Sigmoid colon (tissue), 7 donors: ENCODE results near the gene EFNA2. TPM values are rescaled to one million over a fixed set of nuclear protein-coding genes. Genes with fewer than 3 reads are reported as not detected.

Experiments
- DNase-seq: peaks from one replicate; pipeline ENCODE4 v3.0.0-alpha.2; 2019
- H3K27ac ChIP-seq, 4 donors: fragments of 200-600 bp; sonication (generic); one replicate each; pipeline ENCODE4 v1.5.1; 2016 to 2019; ENCODE audit warnings: mild to moderate bottlenecking in 1 of 4
- H3K27me3 ChIP-seq, 3 donors: fragments of 200-600 bp; sonication (generic); one replicate each; pipeline ENCODE4 v1.5.1; 2019; ENCODE audit warnings: mild to moderate bottlenecking in 1 of 3
- H3K36me3 ChIP-seq, 4 donors: fragments of 200-600 bp; sonication (generic); one replicate each; pipeline ENCODE4 v1.5.1; 2016 to 2019
- H3K4me1 ChIP-seq, 4 donors: fragments of 200-600 bp; sonication (generic); one replicate each; pipeline ENCODE4 v1.5.1; 2017 to 2019
- H3K4me3 ChIP-seq, 4 donors: fragments of 200-600 bp; sonication (generic); one replicate each; pipeline ENCODE4 v1.5.1; 2017 to 2019; ENCODE audit warnings: mild to moderate bottlenecking in 2 of 4, moderate library complexity in 1 of 4
- H3K9me3 ChIP-seq, 4 donors: fragments of 200-600 bp in 3 of 4; sonication (generic) in 3 of 4; one replicate each; pipeline versions ENCODE4 v1.5.1 to v1.6.1; 2013 to 2019
- EP300 ChIP-seq, 4 donors: sonication (generic); formaldehyde crosslinking; IDR thresholded peaks; one replicate each; pipeline ENCODE4 v1.6.1; 2017; ENCODE audit warnings: antibody characterized with exemption in 4 of 4
- POLR2A ChIP-seq, 2 donors: fragments of 450-650 bp; IDR thresholded peaks; one replicate each; pipeline ENCODE4 v1.6.1; 2016; ENCODE audit warnings: antibody characterized with exemption in 2 of 2, mild to moderate bottlenecking in 2 of 2, moderate library complexity in 2 of 2
- POLR2AphosphoS5 ChIP-seq, 4 donors: sonication (generic); formaldehyde crosslinking; IDR thresholded peaks; one replicate each; pipeline ENCODE4 v1.6.1; 2017; ENCODE audit warnings: antibody characterized with exemption in 4 of 4
- WGBS, 2 donors: extraction: QIAGEN DNeasy Blood & Tissue Kit; methylation state at CpG; one replicate each; pipeline ENCODE4 v1.1.7; 2013; 5-methylcytosine and 5-hydroxymethylcytosine counted together
- intact Hi-C: fragments of 100-400 bp; cut with DNase I; formaldehyde crosslinking; loops from one replicate; pipeline ENCODE4 v1.15.1; 2023
- polyA plus RNA-seq, 3 donors: library from polyadenylated mRNA; stranded (reverse); fragments of 200-250 nt; gene quantifications; one replicate each; pipeline ENCODE4 v1.2.3, GENCODE V29; 2013
- total RNA-seq, 4 donors: library from RNA; depleted of rRNA; stranded (reverse); fragments of >200 nt; gene quantifications; one replicate each; pipeline ENCODE4 v1.1.0, GENCODE V29; 2016
- TF ChIP-seq, protein P1 (sequence below), 4 experiments: fragments of 450-650 bp in 3 of 4; fragments of 200-600 bp in 1 of 4; IDR thresholded peaks; one replicate each; pipeline ENCODE4 v1.5.1; 2016 to 2019; ENCODE audit warnings: antibody characterized with exemption in 4 of 4, mild to moderate bottlenecking in 3 of 4, moderate library complexity in 2 of 4
- donor health status: healthy with polysubstance abuse.
- donor health status: Bipolar disorder and iron deficiency.
- donor health status: healthy.

Gene EFNA2
- total and polyA plus RNA-seq, 7 donors = 23.4 to 40.6 (median 25.2) TPM; not detected in 4

DNA sequence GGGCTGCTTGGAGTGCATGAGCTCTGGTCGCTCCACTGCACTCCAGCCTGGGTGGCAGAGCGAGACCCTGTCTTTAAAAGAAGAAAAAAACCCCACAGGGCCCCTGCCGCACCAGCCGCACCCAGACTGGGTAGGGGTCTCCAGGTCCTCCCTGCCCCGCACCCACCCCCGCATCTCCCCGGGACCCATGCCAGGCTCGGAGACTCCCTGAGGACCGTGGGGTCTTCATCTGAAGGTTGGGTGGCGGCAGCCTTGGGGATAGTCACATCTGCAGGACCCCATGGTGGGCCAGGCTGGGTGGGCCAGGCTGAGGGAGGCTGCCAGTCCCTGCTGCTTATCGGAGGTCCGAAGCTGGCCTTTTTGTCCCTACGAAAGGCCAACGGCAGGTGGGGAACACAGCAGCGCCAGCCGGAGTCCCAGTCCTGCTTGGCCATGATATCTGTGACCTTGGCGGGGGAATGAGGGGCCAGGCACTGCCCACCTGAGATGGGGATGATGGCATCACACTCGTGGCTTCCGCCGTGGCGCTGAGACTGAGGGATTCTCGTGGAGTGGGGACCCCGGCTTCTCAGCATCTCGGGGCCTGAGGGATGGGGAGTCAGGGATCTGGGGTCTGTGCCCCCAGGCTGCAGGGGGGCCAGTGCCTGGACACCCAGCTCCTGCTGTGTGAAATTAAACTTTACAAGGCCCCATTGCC lies 11.1 kb downstream of the EFNA2 start:
- Histone ChIP-seq H3K4me3 (no peak overlapping the region), H3K9me3 (no peaks in the 10 kb centered on the region), H3K36me3 (no peaks in the 10 kb centered on the region), H3K4me1 (peaks cover 0 to 11% (median 8%) of the 10 kb centered on the region in 4 donors), H3K27me3 (peaks cover 9 to 48% (median 42%) of the 10 kb centered on the region in 3 donors), H3K27ac (no peak overlapping the region)
- intact Hi-C loops = no loop called here
- 91 to 92% methylated on average over 24 of the region's 24 CpGs for WGBS, 2 donors
- no peak for DNase-seq
- TF ChIP-seq POLR2AphosphoS5 (IDR thresholded peaks at IDR 0.05) (no peak), EP300 (IDR thresholded peaks at IDR 0.05) (no peak), POLR2A (IDR thresholded peaks at IDR 0.05) (no peak)
- TF ChIP-seq, protein P1, sequence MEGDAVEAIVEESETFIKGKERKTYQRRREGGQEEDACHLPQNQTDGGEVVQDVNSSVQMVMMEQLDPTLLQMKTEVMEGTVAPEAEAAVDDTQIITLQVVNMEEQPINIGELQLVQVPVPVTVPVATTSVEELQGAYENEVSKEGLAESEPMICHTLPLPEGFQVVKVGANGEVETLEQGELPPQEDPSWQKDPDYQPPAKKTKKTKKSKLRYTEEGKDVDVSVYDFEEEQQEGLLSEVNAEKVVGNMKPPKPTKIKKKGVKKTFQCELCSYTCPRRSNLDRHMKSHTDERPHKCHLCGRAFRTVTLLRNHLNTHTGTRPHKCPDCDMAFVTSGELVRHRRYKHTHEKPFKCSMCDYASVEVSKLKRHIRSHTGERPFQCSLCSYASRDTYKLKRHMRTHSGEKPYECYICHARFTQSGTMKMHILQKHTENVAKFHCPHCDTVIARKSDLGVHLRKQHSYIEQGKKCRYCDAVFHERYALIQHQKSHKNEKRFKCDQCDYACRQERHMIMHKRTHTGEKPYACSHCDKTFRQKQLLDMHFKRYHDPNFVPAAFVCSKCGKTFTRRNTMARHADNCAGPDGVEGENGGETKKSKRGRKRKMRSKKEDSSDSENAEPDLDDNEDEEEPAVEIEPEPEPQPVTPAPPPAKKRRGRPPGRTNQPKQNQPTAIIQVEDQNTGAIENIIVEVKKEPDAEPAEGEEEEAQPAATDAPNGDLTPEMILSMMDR (IDR thresholded peaks at IDR 0.05) = no peak

DNA sequence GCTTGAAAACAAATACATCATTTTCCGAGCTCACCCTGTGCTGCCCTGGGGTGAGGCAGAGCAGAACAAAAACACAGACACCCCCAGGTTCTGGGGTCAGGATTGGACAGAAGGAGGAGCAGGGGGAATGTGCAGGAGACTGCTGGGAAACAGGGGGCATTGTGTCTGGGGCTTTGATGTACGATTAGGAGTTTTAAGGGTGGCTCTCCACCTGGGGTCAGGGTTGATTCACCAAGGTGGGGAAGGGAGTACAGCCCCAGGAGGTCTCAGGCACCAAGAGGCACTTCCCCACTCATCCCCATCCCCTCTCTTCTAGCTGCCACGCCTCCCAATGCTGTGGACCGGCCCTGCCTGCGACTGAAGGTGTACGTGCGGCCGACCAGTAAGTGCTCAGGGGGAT lies 12.6 kb downstream of the EFNA2 start:
- 86 to 90% methylated on average over 8 of the region's 8 CpGs for WGBS, 2 donors
- Histone ChIP-seq H3K4me1 (peaks cover 0 to 11% (median 8%) of the 10 kb centered on the region in 4 donors), H3K4me3 (no peak overlapping the region), H3K36me3 (no peaks in the 10 kb centered on the region), H3K9me3 (no peaks in the 10 kb centered on the region), H3K27me3 (peaks cover 9 to 33% (median 27%) of the 10 kb centered on the region in 3 donors), H3K27ac (no peak overlapping the region)
- no peak for DNase-seq
- TF ChIP-seq, protein P1 (IDR thresholded peaks at IDR 0.05) = no peak
- TF ChIP-seq POLR2AphosphoS5 (IDR thresholded peaks at IDR 0.05) (no peak), EP300 (IDR thresholded peaks at IDR 0.05) (no peak), POLR2A (IDR thresholded peaks at IDR 0.05) (no peak)
- intact Hi-C loops = no loop called here

DNA sequence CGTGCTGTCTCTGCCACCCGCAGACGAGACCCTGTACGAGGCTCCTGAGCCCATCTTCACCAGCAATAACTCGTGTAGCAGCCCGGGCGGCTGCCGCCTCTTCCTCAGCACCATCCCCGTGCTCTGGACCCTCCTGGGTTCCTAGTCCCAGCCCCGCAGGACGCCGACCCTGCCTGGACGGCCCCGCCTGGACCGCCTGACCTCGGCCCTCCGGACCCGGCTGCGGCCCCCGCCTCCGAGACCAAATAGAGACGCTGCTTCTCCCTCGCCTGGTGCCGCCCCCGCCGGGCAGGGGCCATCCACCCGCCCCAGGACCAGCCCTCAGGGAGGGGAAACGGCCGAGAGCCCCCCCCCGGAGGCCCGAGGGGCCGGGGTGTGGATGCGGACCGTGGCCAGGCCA lies 14.1 kb downstream of the EFNA2 start:
- peaks cover 0 to 11% (median 8%) of the 10 kb centered on the region in 4 donors for H3K4me1 ChIP-seq
- no peak overlapping the region for H3K4me3 ChIP-seq
- no peaks in the 10 kb centered on the region for H3K36me3 ChIP-seq
- TF ChIP-seq, protein P1 (IDR thresholded peaks at IDR 0.05) = no peak
- no peak for TF ChIP-seq POLR2AphosphoS5 (IDR thresholded peaks at IDR 0.05)
- TF ChIP-seq EP300 (IDR thresholded peaks at IDR 0.05) = no peak
- no peak for TF ChIP-seq POLR2A (IDR thresholded peaks at IDR 0.05)
- 83 to 88% methylated on average over 34 of the region's 34 CpGs for WGBS, 2 donors
- intact Hi-C loops = no loop called here
- DNase-seq = no peak
- H3K9me3 ChIP-seq = no peaks in the 10 kb centered on the region
- peaks cover 8 to 17% (median 12%) of the 10 kb centered on the region in 3 donors for H3K27me3 ChIP-seq
- H3K27ac ChIP-seq = no peak overlapping the region

DNA sequence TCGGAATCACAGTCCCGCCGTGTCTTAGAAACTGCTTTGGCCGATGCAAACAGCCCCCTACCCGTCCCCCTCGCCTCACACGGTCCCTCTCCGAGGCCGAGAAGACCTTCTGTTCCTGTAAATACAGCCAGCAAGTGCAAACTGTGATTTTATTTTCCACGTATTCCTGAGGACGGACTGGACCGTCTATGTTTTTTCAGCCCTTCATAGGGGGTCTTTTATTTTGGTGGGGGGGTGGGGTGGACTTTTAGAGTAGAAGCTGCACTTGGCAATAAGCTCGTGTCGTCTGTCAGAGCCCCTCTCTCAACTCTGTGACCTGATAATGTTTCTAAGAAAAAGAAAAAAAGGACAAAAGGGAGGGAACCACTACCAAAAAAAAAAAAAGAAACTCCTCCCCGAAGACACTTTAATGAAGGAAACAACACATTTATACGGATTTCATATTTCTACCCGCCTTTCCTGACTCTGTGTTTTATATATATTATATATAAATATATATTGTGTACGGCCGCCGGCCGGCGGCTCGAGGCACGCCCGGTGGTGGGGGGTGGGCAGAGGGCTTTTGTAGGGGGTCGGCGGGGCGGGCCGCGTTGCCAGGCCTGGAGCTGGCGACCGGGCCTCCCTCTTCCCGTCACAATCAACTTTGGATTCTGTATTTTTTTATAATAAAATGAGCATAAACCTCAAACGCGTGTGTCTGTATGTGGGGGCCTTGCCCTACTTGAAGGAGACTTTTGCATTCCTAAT lies 15.2 kb downstream of the EFNA2 start:
- Histone ChIP-seq H3K36me3 (no peaks in the 10 kb centered on the region), H3K4me1 (no peaks in the 10 kb centered on the region), H3K4me3 (no peak overlapping the region), H3K27me3 (peaks cover 0 to 6% (median under 1%) of the 10 kb centered on the region in 3 donors), H3K27ac (no peak overlapping the region), H3K9me3 (no peaks in the 10 kb centered on the region)
- TF ChIP-seq POLR2AphosphoS5 (IDR thresholded peaks at IDR 0.05) (no peak), POLR2A (IDR thresholded peaks at IDR 0.05) (no peak), EP300 (IDR thresholded peaks at IDR 0.05) (no peak)
- TF ChIP-seq, protein P1 (IDR thresholded peaks at IDR 0.05) = no peak
- WGBS, 2 donors = 85 to 87% methylated on average over 35 of the region's 35 CpGs
- intact Hi-C loops = no loop called here
- DNase-seq = no peak
